ENCODE data around the gene TMEM235. TPM values are rescaled to one million over a fixed set of nuclear protein-coding genes. Genes with fewer than 3 reads are reported as not detected.
A peak's percentile ranks its signal among the peaks of the same experiment; 100 is the strongest.

TMEM235 gene
- total and polyA plus RNA-seq, 4 donors: 1.2 to 2.3 (median 1.9) TPM

- no peak overlapping the region for H3K4me3 ChIP-seq (ENCODE audit: low read depth, low read length)
- no peaks in the 10 kb centered on the region for H3K9me3 ChIP-seq (ENCODE audit: control insufficient read depth, insufficient read depth, low read length)
- H3K27ac ChIP-seq (ENCODE audit: low read depth, low read length): no peak overlapping the region
- WGBS (ENCODE audit: insufficient coverage): 19% methylated on average over 28 of the region's 34 CpGs
- H3K36me3 ChIP-seq (ENCODE audit: control insufficient read depth, insufficient read depth, low read length): no peaks in the 10 kb centered on the region
- H3K4me1 ChIP-seq (ENCODE audit: control insufficient read depth, insufficient read depth, low read length): peaks cover 30% of the 10 kb centered on the region
- peak in 2 of 6 donors; percentile 66 to 72 for DNase-seq (ENCODE audit: low read depth in 4 of 6, low spot score in 6 of 6)
- peaks cover 20% of the 10 kb centered on the region for H3K27me3 ChIP-seq (ENCODE audit: control insufficient read depth, insufficient read depth, low read length)
Observed at GRCh38 chr17:78268951-78269905, 37.8 kb downstream of the TMEM235 start.

GRCh38 chr17:78269955-78270381, 38.5 kb downstream of the TMEM235 start:
- Histone ChIP-seq H3K4me3 (ENCODE audit: low read depth, low read length) (no peak overlapping the region), H3K4me1 (ENCODE audit: control insufficient read depth, insufficient read depth, low read length) (peaks cover 29% of the 10 kb centered on the region), H3K9me3 (ENCODE audit: control insufficient read depth, insufficient read depth, low read length) (no peaks in the 10 kb centered on the region), H3K27me3 (ENCODE audit: control insufficient read depth, insufficient read depth, low read length) (peaks cover 20% of the 10 kb centered on the region), H3K27ac (ENCODE audit: low read depth, low read length) (no peak overlapping the region), H3K36me3 (ENCODE audit: control insufficient read depth, insufficient read depth, low read length) (no peaks in the 10 kb centered on the region)
- 44% methylated on average over 8 of the region's 8 CpGs for WGBS (ENCODE audit: insufficient coverage)
- peak in 1 of 6 donors; percentile 75 for DNase-seq (ENCODE audit: low read depth in 4 of 6, low spot score in 6 of 6)

GRCh38 chr17:78271419-78272170, 40.2 kb downstream of the TMEM235 start:
- Histone ChIP-seq H3K36me3 (ENCODE audit: control insufficient read depth, insufficient read depth, low read length) (no peaks in the 10 kb centered on the region), H3K4me1 (ENCODE audit: control insufficient read depth, insufficient read depth, low read length) (peaks cover 26% of the 10 kb centered on the region), H3K27ac (ENCODE audit: low read depth, low read length) (no peak overlapping the region), H3K27me3 (ENCODE audit: control insufficient read depth, insufficient read depth, low read length) (peaks cover 20% of the 10 kb centered on the region), H3K4me3 (ENCODE audit: low read depth, low read length) (no peak overlapping the region), H3K9me3 (ENCODE audit: control insufficient read depth, insufficient read depth, low read length) (no peaks in the 10 kb centered on the region)
- no peak for DNase-seq (ENCODE audit: low read depth in 4 of 6, low spot score in 6 of 6)
- 91% methylated on average over 6 of the region's 12 CpGs for WGBS (ENCODE audit: insufficient coverage)

- Histone ChIP-seq H3K36me3 (ENCODE audit: control insufficient read depth, insufficient read depth, low read length) (no peaks in the 10 kb centered on the region), H3K9me3 (ENCODE audit: control insufficient read depth, insufficient read depth, low read length) (no peaks in the 10 kb centered on the region), H3K4me1 (ENCODE audit: control insufficient read depth, insufficient read depth, low read length) (peaks cover 26% of the 10 kb centered on the region), H3K27me3 (ENCODE audit: control insufficient read depth, insufficient read depth, low read length) (peaks cover 20% of the 10 kb centered on the region), H3K27ac (ENCODE audit: low read depth, low read length) (no peak overlapping the region), H3K4me3 (ENCODE audit: low read depth, low read length) (no peak overlapping the region)
- peak in 1 of 6 donors; percentile 41 for DNase-seq (ENCODE audit: low read depth in 4 of 6, low spot score in 6 of 6)
- 61% methylated on average over 15 of the region's 17 CpGs for WGBS (ENCODE audit: insufficient coverage)
Observed at GRCh38 chr17:78272181-78272913, 40.9 kb downstream of the TMEM235 start.

GRCh38 chr17:78272914-78273258, 41.5 kb downstream of the TMEM235 start:
- H3K9me3 ChIP-seq (ENCODE audit: control insufficient read depth, insufficient read depth, low read length): no peaks in the 10 kb centered on the region
- H3K27me3 ChIP-seq (ENCODE audit: control insufficient read depth, insufficient read depth, low read length): peaks cover 20% of the 10 kb centered on the region
- WGBS (ENCODE audit: insufficient coverage): 62% methylated on average over 6 of the region's 7 CpGs
- DNase-seq (ENCODE audit: low read depth in 4 of 6, low spot score in 6 of 6): no peak
- peaks cover 26% of the 10 kb centered on the region for H3K4me1 ChIP-seq (ENCODE audit: control insufficient read depth, insufficient read depth, low read length)
- H3K4me3 ChIP-seq (ENCODE audit: low read depth, low read length): no peak overlapping the region
- H3K36me3 ChIP-seq (ENCODE audit: control insufficient read depth, insufficient read depth, low read length): no peaks in the 10 kb centered on the region
- H3K27ac ChIP-seq (ENCODE audit: low read depth, low read length): no peak overlapping the region

- Histone ChIP-seq H3K4me1 (ENCODE audit: control insufficient read depth, insufficient read depth, low read length) (peaks cover 20% of the 10 kb centered on the region), H3K27me3 (ENCODE audit: control insufficient read depth, insufficient read depth, low read length) (peaks cover 16% of the 10 kb centered on the region), H3K36me3 (ENCODE audit: control insufficient read depth, insufficient read depth, low read length) (no peaks in the 10 kb centered on the region), H3K27ac (ENCODE audit: low read depth, low read length) (no peak overlapping the region), H3K9me3 (ENCODE audit: control insufficient read depth, insufficient read depth, low read length) (no peaks in the 10 kb centered on the region), H3K4me3 (ENCODE audit: low read depth, low read length) (no peak overlapping the region)
- 92% methylated on average over 6 of the region's 6 CpGs for WGBS (ENCODE audit: insufficient coverage)
- no peak for DNase-seq (ENCODE audit: low read depth in 4 of 6, low spot score in 6 of 6)
Observed at GRCh38 chr17:78273813-78274212, 42.4 kb downstream of the TMEM235 start.

GRCh38 chr17:78275355-78275754, 43.9 kb downstream of the TMEM235 start:
- H3K27me3 ChIP-seq (ENCODE audit: control insufficient read depth, insufficient read depth, low read length): peaks cover 5% of the 10 kb centered on the region
- H3K4me1 ChIP-seq (ENCODE audit: control insufficient read depth, insufficient read depth, low read length): peaks cover 4% of the 10 kb centered on the region
- DNase-seq (ENCODE audit: low read depth in 4 of 6, low spot score in 6 of 6): no peak
- H3K36me3 ChIP-seq (ENCODE audit: control insufficient read depth, insufficient read depth, low read length): no peaks in the 10 kb centered on the region
- no peak overlapping the region for H3K27ac ChIP-seq (ENCODE audit: low read depth, low read length)
- H3K4me3 ChIP-seq (ENCODE audit: low read depth, low read length): no peak overlapping the region
- H3K9me3 ChIP-seq (ENCODE audit: control insufficient read depth, insufficient read depth, low read length): no peaks in the 10 kb centered on the region
- no CpG with 5 or more reads among the region's 5 CpGs for WGBS (ENCODE audit: insufficient coverage)

- Histone ChIP-seq H3K4me3 (ENCODE audit: low read depth, low read length) (no peak overlapping the region), H3K9me3 (ENCODE audit: control insufficient read depth, insufficient read depth, low read length) (no peaks in the 10 kb centered on the region), H3K4me1 (ENCODE audit: control insufficient read depth, insufficient read depth, low read length) (no peaks in the 10 kb centered on the region), H3K27me3 (ENCODE audit: control insufficient read depth, insufficient read depth, low read length) (peaks cover 2% of the 10 kb centered on the region), H3K36me3 (ENCODE audit: control insufficient read depth, insufficient read depth, low read length) (no peaks in the 10 kb centered on the region), H3K27ac (ENCODE audit: low read depth, low read length) (no peak overlapping the region)
- DNase-seq (ENCODE audit: low read depth in 4 of 6, low spot score in 6 of 6): no peak
- WGBS (ENCODE audit: insufficient coverage): 88% methylated on average over 9 of the region's 15 CpGs
Observed at GRCh38 chr17:78276098-78276887, 44.9 kb downstream of the TMEM235 start.

All from spinal cord (tissue), 10 donors.